Gastrocnemius medialis (tissue), 4 donors: ENCODE data around the gene CDKN1C. TPM values are rescaled to one million over a fixed set of nuclear protein-coding genes. Genes with fewer than 3 reads are reported as not detected.

Experiments
- ATAC-seq, 2 donors: fragments of 150-250 bp; one replicate each; pipeline ENCODE4 v1.9.1; 2016
- DNase-seq, 2 donors: peaks; one replicate each; pipeline ENCODE4 v3.0.0-alpha.2; 2019
- H3K27ac ChIP-seq, 4 donors: fragments of 200-600 bp; sonication (generic); 1 replicate in 1 of 4; 2 replicates in 3 of 4; pipeline ENCODE4 v1.5.1; 2016 to 2018; ENCODE audit warnings: mild to moderate bottlenecking in 2 of 4, moderate library complexity in 1 of 4
- H3K27me3 ChIP-seq, 3 donors: fragments of 200-600 bp; sonication (generic) in 2 of 3; 1 replicate in 1 of 3; 2 replicates in 2 of 3; pipeline versions ENCODE4 v1.5.1 to v1.6.0; 2016 to 2019; ENCODE audit warnings: mild to moderate bottlenecking in 1 of 3, moderate library complexity in 1 of 3
- H3K36me3 ChIP-seq, 2 donors: fragments of 200-600 bp; sonication (generic) in 1 of 2; one replicate each; pipeline ENCODE4 v1.5.1; 2017 to 2018
- H3K4me1 ChIP-seq, 2 donors: fragments of 200-600 bp; sonication (generic) in 1 of 2; one replicate each; pipeline ENCODE4 v1.5.1; 2016 to 2017; ENCODE audit warnings: mild to moderate bottlenecking in 2 of 2
- H3K4me3 ChIP-seq, 4 donors: fragments of 200-600 bp; sonication (generic) in 3 of 4; 1 replicate in 1 of 4; 2 replicates in 3 of 4; pipeline ENCODE4 v1.5.1; 2016 to 2019; ENCODE audit warnings: mild to moderate bottlenecking in 2 of 4
- H3K9me3 ChIP-seq, 3 donors: fragments of 200-600 bp; sonication (generic) in 2 of 3; 1 replicate in 1 of 3; 2 replicates in 2 of 3; pipeline ENCODE4 v1.5.1; 2016 to 2019
- CTCF ChIP-seq, 5 experiments: fragments of 450-650 bp in 3 of 5; fragments of 200-600 bp in 2 of 5; sonication (generic) in 2 of 5; IDR thresholded peaks in 4 of 5; conservative IDR thresholded peaks in 1 of 5; 1 replicate in 4 of 5; 2 replicates in 1 of 5; pipeline ENCODE4 v1.5.1; 2016 to 2019; ENCODE audit warnings: antibody characterized with exemption in 5 of 5, mild to moderate bottlenecking in 3 of 5, moderate library complexity in 3 of 5
- POLR2A ChIP-seq, 2 donors: fragments of 450-650 bp; IDR thresholded peaks; one replicate each; pipeline ENCODE4 v1.6.1; 2017; ENCODE audit warnings: antibody characterized with exemption in 2 of 2, mild to moderate bottlenecking in 2 of 2, moderate library complexity in 2 of 2
- in situ Hi-C, 4 donors: fragments of 200-750 bp; cut with MboI; loops; one replicate each; pipeline versions ENCODE4 v1.15.0 to v1.8.0; 2017; ENCODE audit warnings: low sequenced_read_pairs in 4 of 4
- intact Hi-C: fragments of 100-400 bp; cut with DNase I; formaldehyde crosslinking; loops from one replicate; pipeline ENCODE4 v1.15.1; 2023; ENCODE audit warnings: low total_unique reads
- total RNA-seq, 4 donors: library from RNA; depleted of rRNA; stranded (reverse); fragments of >200 nt; gene quantifications; one replicate each; pipeline versions ENCODE4 v1.1.0 to v1.2.3, GENCODE V29; 2016

Gene CDKN1C
- total RNA-seq, 4 donors from 2014 or later, result 22.0 to 56.9 (median 38.5) TPM

GRCh38 chr11:2923446-2924375 lies 38.1 kb upstream of the CDKN1C start:
- ATAC-seq (no peak), DNase-seq (no peak)
- TF ChIP-seq CTCF (IDR thresholded peaks at IDR 0.05 in 4 of 5, conservative IDR thresholded peaks at IDR 0.05 in 1 of 5), result no peak
- TF ChIP-seq POLR2A (IDR thresholded peaks at IDR 0.05), result no peak
- no peaks in the 10 kb centered on the region for H3K9me3 ChIP-seq
- H3K36me3 ChIP-seq, result no peaks in the 10 kb centered on the region
- in situ Hi-C loops, result no loop called here
- H3K27ac ChIP-seq, result no peak overlapping the region
- H3K4me1 ChIP-seq, result peaks cover 0 to 6% of the 10 kb centered on the region in 2 donors
- peaks cover 10 to 20% (median 13%) of the 10 kb centered on the region in 3 donors for H3K27me3 ChIP-seq
- intact Hi-C loops, result no loop called here
- no peak overlapping the region for H3K4me3 ChIP-seq

DNA sequence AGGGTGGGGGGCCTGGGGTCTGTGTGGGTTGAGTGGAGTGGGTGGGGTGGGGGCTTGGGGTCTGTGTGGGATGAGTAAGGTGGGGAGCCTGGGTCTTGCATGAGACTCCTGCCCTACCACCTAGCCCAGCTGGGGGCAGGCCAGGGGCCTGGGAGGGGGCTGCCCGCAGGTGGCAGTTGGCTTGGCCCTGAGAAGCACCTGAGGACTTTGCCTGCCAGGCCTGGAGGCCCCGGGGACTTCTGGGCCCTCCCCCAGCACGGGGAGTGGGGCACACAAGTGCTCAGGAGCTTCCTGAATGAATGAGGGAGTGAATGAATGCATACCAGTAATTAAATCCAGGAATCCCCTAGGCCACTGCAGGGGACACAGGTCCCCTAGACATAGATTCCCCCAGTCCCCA lies 37.1 kb upstream of the CDKN1C start:
- peaks cover 3 to 10% (median 3%) of the 10 kb centered on the region in 3 donors for H3K27me3 ChIP-seq
- intact Hi-C loops, result no loop called here
- no peaks in the 10 kb centered on the region for H3K36me3 ChIP-seq
- no peak for DNase-seq
- H3K27ac ChIP-seq, result no peak overlapping the region
- no peaks in the 10 kb centered on the region for H3K9me3 ChIP-seq
- ATAC-seq, result no peak
- H3K4me3 ChIP-seq, result no peak overlapping the region
- TF ChIP-seq POLR2A (IDR thresholded peaks at IDR 0.05) (no peak), CTCF (IDR thresholded peaks at IDR 0.05 in 4 of 5, conservative IDR thresholded peaks at IDR 0.05 in 1 of 5) (no peak)
- in situ Hi-C loops, result no loop called here
- H3K4me1 ChIP-seq, result no peaks in the 10 kb centered on the region

DNA sequence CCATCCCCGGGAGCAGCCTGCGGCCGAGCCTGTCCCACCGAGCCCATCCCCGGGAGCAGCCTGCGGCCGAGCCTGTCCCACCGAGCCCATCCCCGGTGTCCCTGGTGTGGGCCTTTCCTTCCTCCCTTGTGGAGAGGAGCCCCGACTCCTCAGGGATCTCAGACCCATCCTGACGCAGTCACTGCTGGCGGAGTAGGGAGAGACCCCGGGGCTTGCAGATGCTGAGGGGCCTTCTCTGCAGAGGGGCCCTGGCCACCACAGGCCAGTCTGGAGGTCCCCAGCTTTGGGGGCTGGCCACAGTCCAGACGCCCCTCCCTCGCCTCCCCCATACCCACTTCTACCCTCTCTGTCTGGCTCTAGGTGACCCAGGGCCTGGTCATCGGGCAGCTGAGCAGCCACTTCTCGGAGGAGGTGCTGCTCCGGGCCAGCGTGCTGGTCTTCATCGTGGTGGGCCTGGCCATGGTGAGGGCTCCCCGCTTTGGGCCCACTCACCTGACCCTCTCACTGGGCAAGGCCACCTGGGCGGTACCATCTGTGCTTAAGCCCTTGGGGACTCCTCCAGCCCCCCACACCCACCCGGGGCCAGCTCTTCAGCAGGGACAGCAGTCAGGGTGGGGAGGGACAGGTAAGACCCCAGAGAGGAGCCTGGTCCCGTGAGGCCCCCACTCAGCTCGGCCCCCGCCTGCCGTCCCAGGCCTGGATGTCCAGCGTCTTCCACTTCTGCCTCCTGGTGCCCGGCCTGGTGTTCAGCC lies 36.3 kb upstream of the CDKN1C start:
- in situ Hi-C loops, result no loop called here
- ATAC-seq, result no peak

GRCh38 chr11:2921261-2921660 lies 35.7 kb upstream of the CDKN1C start:
- no peak for TF ChIP-seq CTCF (IDR thresholded peaks at IDR 0.05 in 4 of 5, conservative IDR thresholded peaks at IDR 0.05 in 1 of 5)
- TF ChIP-seq POLR2A (IDR thresholded peaks at IDR 0.05), result no peak
- Histone ChIP-seq H3K9me3 (no peaks in the 10 kb centered on the region), H3K4me1 (no peaks in the 10 kb centered on the region), H3K27ac (no peak overlapping the region), H3K27me3 (no peaks in the 10 kb centered on the region), H3K36me3 (no peaks in the 10 kb centered on the region), H3K4me3 (no peak overlapping the region)
- DNase-seq (no peak), ATAC-seq (no peak)
- intact Hi-C loops, result no loop called here
- in situ Hi-C loops, result no loop called here

More for the DNA sequence above, 36.3 kb upstream of the CDKN1C start:
- no peak for DNase-seq
- Histone ChIP-seq H3K4me3 (no peak overlapping the region), H3K4me1 (no peaks in the 10 kb centered on the region), H3K27ac (no peak overlapping the region), H3K27me3 (peaks cover 0 to 3% (median under 1%) of the 10 kb centered on the region in 3 donors), H3K36me3 (no peaks in the 10 kb centered on the region), H3K9me3 (no peaks in the 10 kb centered on the region)
- intact Hi-C loops, result no loop called here
- TF ChIP-seq CTCF (IDR thresholded peaks at IDR 0.05 in 4 of 5, conservative IDR thresholded peaks at IDR 0.05 in 1 of 5) (no peak), POLR2A (IDR thresholded peaks at IDR 0.05) (no peak)
